Amygdala (tissue), 56 donors: Measurements from ENCODE around the gene PPP1R14B.

Source experiments
- DNase-seq, 56 donors: peaks; one replicate each; lab custom pipeline; 2025; lab: John Stamatoyannopoulos, UW

Gene PPP1R14B

GRCh38 chr11:64233913-64234586 is 12.7 kb downstream of the PPP1R14B start, which contains the start of gene VEGFB:
Gene VEGFB, plus strand, starts transcription at chr11:64234584. Its CDS starts 250 bp downstream, at chr11:64234834.
- peak in 38 of 56 donors; percentile 21 to 77 (median 49) for DNase-seq

GRCh38 chr11:64232967-64233315 is 13.8 kb downstream of the PPP1R14B start:
- peak in 1 of 56 donors; percentile 25 for DNase-seq

GRCh38 chr11:64232182-64232966 is 14.4 kb downstream of the PPP1R14B start:
- no peak for DNase-seq

- no peak for DNase-seq
Observed at GRCh38 chr11:64231546-64231945, 15.2 kb downstream of the PPP1R14B start.

DNA sequence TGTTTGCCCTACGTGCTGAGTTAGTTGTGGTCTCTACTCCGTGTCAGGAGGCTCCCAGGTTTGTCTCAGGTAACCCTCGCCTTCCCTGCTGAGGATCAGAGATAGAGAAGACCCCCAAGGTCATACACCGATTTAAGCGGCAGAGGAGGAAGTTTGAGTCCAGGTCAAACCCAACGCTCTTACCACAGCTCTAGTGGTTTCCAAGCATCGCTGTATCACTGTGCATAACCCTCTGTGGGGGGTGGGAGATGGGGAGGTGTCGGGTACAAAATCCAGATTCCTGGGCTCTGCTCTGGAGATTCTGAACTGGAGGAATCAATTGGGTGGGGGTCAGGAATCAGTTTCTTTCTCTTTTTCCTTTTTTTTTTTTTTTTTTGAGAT is 15.8 kb downstream of the PPP1R14B start:
- DNase-seq, result no peak

GRCh38 chr11:64230171-64230984 is 16.4 kb downstream of the PPP1R14B start, which contains the start of gene DNAJC4:
Gene DNAJC4, plus strand, starts transcription at chr11:64230548. Its CDS starts 307 bp downstream, at chr11:64230855.
- peak in 55 of 56 donors; percentile 23 to 93 (median 80) for DNase-seq

DNA sequence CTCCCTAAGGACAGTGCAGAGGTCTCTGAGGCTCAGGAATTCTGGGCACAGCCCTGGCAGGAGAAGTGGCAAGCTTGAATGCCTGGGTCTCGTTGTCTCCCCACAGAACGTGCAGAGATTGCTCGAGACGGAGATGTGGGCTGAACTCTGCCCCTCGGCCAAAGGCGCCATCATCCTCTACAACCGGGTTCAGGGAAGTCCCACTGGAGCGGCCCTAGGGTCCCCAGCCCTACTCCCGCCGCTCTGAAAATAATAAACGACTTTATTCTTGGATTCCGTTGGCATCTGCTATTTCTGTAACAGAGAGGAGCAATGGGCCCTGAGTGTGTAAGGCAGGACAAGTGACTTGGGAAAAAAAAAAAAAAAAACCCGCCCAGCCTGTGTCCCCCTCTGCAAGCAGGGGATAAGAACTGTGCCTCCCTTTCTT is 17.0 kb downstream of the PPP1R14B start:
- DNase-seq, result no peak

GRCh38 chr11:64229090-64229743 is 17.5 kb downstream of the PPP1R14B start:
- DNase-seq, result no peak

DNA sequence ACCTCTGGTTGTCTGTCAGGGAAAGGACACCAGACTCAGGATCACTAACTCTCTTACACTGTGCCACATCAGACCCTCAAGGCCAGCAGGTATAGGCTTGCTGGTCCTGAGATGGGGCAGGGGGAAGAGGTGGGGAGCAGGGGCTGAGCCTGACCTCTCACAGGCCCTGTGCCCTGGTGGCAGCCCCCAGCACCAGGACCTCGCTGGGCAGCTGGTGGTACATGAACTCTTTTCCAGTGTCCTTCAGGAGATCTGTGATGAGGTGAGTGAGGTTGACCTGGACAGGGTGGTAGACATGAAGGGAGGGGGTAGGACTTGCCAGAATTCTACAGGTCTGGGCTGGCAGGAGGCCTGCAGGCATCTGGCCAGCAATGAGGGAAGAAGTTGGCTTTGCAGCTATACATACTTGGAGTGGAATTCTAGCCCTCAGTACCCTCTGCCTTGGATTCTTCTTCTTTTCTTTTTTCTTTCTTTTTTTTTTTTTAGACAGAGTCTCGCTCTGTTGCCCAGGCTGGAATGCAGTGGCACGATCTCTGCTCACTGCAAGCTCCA is 19.3 kb downstream of the PPP1R14B start:
- no peak for DNase-seq

GRCh38 chr11:64226507-64227051 is 20.2 kb downstream of the PPP1R14B start:
- peak in 15 of 56 donors; percentile 22 to 62 (median 39) for DNase-seq

GRCh38 chr11:64225608-64226506 is 20.9 kb downstream of the PPP1R14B start, which contains the start of the genes NUDT22 and TRPT1:
Gene NUDT22, plus strand, starts transcription at chr11:64226274. Its CDS starts 379 bp downstream, at chr11:64226653.
Gene TRPT1, minus strand, starts transcription at chr11:64226186. Its CDS starts 326 bp downstream, at chr11:64225860.
- DNase-seq, result peak in 55 of 56 donors; percentile 29 to 93 (median 81)

DNA sequence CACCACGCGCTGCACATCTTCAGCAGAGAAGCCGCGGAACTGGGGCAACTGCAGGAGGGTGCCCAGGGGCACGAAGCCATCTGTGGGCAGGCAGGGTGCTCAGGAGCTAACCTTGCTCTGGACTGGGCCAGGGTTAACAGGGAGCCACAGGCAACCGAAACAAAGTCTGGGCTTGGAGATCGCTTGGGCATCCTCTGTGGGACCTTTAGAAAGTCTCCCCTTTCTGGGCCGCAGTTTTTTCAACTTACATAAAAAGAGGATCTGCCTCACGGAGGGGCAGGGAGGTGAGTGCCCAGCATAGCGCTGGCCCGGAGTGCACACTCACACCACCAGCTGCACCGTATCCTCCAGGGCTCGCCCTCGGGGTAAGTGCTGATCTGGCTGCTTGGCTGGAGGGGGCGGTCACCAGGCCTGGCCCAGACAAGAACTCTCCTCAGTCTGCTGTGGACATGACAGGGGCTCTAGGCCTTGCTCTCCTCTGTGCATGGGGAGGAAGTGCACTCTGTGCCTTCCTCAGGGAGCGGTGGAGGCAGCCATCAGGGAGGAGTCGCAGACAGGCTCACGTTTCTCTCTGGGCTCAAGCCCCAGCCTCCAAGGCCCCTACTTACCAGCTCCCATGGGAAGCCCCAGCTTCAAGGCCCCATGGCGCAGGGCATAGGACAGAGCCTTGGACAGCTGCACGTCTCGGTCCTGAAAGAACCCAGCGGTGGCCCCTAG is 21.7 kb downstream of the PPP1R14B start:
- no peak for DNase-seq

DNA sequence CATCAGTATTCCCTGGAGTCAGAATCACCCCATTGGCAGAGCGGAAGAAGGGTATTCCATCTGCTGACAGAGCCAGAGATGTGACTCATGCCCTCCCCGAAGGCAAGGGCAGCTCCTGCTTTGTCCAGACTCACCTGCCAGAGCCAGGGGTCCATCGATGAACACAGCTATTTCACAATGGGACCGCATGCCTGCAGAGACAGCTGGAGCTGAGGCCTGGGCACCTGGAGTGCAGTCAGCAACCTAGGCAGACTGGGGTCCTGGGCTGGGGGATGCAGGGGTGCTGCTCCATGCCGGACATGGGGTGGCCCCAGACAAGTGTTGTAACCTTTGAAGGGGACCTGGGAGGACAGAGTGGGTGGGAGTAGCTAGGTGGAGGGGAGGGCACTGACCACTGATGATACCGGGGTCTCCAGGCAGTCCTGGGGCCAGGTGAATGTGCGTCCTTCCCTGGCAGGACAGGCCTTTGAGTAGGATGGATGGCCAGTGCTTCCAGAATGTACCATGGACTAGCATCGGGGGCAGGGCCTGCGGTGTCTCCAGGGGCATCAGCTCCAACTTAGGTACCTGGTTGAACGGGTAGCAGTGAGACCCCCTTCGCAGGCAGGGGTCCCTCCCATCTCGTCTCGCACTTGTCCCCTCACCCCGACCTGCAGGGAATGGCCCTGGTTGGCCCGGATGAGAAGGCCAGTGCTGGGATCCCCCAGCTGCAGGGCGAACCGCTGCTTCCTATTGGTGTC is 22.4 kb downstream of the PPP1R14B start:
- no peak for DNase-seq

DNA sequence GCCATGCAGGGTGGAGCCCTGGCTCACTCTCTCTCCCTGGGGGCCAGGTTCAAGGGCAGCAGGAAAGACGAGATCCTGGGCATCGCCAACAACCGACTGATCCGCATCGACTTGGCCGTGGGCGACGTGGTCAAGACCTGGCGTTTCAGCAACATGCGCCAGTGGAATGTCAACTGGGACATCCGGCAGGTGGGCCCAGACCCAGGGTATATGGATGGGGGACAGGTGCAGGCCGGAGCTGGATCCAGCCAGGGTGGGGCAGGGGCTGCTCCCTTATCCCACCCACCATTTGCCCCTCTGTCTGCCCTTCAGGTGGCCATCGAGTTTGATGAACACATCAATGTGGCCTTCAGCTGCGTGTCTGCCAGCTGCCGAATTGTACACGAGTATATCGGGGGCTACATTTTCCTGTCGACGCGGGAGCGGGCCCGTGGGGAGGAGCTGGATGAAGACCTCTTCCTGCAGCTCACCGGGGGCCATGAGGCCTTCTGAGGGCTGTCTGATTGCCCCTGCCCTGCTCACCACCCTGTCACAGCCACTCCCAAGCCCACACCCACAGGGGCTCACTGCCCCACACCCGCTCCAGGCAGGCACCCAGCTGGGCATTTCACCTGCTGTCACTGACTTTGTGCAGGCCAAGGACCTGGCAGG is 23.6 kb downstream of the PPP1R14B start:
- DNase-seq, result no peak

GRCh38 chr11:64222651-64223000 is 24.1 kb downstream of the PPP1R14B start:
- DNase-seq, result no peak

- DNase-seq, result no peak
Observed at GRCh38 chr11:64220798-64221197, 25.9 kb downstream of the PPP1R14B start.

GRCh38 chr11:64220271-64220670 is 26.5 kb downstream of the PPP1R14B start:
- no peak for DNase-seq
